ENCODE data around the gene IL2RG.

The IL2RG gene

DNA sequence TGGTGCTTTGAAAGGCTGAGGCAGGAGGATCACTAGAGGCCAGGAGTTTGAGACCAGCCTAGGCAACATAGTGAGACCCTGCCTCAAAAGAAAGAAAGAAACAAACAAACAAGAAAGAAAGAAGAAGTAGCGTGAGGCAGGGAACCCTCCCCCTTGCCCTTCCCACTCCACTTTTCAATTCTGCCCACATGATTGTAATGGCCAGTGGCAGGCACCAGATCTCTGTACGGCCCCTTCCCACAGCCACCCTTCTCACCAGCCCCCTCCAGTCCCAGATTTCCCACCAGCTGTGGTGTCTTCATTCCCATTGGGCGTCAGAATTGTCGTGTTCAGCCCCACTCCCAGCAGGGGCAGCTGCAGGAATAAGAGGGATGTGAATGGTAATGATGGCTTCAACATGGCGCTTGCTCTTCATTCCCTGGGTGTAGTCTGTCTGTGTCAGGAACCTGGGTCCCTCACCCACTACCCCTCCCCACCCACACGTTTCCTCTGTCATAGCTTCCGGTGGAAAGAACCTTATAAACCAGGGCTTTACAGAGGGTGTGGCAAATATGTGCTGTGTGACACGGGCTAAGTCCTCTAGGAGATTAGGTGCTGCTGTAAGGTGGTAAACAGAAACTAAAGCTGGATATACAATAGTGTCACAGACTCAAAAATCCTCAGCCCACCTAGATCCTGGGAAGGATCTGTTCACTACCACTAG, at the start of gene IL2RG:
Gene IL2RG, minus strand, starts transcription at position 437 of the 703 bp plus-strand sequence. Its CDS starts 38 bp downstream, at position 399.
- DNase-seq, result no peak

DNA sequence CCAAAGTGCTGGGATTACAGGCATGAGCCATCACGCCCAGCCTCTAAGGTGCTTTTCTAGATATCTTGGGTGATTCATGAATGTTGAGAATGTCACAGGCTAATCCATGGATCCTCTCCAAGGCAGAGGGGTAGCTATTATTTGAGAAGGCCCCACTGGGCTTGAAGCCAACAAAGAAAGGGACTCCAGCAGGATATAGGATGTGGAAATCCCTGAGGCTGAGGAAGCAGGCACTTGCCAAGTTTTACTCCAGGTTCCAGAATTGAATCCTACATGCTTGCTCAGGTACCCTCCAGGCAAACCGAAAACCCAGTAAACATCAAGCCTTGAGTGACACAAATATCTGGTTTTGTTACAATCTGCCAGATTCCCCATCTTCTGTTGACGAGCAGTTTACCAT, 49.1 kb upstream of the IL2RG start:
- DNase-seq, result no peak

DNA sequence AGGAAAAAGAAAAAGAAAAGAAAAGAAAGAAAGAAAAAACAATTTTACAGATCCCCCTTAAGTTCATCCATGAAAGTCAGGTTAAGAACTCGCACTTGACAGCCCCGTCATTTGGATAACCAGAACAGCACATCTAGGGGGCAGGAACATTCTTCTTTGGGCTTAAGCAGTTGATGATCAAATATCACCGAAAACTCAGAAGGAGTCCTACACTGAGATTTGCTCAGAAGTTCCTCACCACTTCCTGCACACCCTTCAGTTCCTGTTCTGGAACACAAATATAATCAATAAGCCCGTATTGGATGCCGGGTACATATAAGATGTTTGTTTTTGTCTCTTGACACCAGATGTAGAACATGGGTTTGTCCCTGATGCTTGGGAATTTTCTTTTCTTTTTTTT, 48.0 kb upstream of the IL2RG start:
- no peak for DNase-seq

DNA sequence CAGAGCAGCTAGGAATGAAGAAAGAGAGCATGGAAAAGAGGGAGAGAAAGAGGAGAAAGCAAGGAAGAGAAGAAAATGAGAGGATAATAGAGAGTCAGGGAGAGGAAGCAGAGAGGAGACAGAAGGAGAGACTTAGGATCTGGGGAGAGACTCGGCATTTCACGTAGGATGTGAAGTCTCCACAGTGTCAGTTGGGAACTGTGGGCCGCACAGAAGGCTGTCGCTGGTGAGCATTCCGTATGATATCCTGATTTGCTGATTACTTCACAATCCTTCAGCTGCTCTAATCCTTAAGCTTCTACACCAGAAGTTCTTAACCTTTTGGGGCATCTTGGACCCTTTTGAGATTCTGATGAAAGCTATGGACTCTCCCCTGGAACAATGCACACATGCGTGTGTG, 47.2 kb upstream of the IL2RG start:
- DNase-seq, result no peak

DNA sequence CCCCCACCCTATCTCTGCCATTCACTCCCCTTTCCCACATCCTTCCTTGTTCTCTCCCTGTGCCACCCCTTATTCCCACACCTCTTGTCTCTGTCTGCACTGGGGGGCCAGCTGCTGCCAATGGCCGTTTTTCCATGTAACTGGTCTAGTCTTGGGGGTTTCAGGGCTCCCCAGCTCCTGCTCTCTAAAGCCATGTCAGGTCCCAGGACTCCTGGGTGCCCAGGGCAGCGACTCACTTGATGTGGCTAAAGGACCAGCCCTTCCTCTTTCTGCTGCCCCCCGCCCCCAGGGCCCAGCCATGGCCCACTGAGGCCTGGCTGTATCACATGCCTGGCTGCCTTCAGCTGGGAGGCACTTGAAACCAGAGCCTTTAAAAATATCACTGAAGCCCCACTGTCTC, 43.3 kb upstream of the IL2RG start:
- no peak for DNase-seq

DNA sequence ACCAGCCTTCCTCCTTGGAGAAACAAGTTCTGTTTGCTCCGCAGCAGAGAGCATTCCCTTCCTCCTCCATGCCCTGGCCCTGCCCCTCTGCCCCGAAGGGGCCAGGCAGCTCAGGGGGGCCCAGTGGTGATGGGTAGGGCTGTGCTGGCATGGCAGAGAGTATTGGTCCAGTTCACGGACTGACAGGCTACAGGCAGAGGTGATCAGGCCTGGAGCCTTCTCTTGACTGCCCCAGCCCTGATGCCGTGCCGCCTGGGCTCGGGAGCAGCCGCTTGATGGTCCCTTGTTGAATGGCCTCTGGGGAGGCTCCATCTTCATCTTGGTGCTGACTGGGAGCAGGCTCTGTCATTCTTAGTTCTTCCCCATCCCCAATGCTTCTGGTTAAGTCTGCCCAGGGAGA, 42.8 kb upstream of the IL2RG start:
- DNase-seq, result no peak

DNA sequence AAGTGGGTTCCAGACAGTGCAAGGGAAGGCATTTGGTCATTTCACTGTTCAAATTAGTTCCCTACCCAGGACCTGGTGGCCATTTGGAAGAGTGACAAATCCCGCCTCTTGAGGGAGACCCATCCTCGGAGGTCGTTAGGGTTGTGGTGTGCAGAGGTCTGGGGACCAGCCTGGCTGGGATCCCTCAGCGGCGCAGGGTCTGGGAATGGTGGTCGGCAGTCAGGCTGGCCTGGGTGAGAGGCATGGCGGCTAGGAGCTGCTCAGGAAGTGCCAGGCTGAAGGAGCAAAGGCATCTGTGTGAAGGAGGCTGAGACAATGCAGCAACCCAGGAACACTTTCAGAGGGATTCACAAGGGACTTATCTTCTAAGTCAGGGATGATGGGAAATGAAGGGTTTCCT, 40.0 kb upstream of the IL2RG start:
- DNase-seq, result no peak

DNA sequence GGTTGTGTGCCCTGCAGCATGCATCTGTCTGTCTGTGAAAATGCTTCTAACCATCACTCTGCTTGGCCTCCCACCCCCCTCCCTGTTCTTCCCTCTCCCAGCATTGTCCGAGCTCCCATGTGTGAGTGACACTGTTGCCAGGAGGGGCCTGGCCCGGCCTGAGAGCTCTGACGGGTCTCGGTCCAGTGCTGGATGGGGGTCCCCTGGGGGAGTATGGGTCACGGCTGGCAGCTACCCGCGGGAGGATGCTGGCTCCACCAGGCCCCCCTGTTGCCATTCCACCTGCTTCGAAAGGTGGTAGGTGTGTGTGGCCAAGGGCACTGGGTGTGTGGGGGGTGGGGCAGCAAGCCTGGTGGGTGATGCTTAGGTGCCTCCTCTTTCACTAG, 36.9 kb upstream of the IL2RG start:
- DNase-seq, result no peak

DNA sequence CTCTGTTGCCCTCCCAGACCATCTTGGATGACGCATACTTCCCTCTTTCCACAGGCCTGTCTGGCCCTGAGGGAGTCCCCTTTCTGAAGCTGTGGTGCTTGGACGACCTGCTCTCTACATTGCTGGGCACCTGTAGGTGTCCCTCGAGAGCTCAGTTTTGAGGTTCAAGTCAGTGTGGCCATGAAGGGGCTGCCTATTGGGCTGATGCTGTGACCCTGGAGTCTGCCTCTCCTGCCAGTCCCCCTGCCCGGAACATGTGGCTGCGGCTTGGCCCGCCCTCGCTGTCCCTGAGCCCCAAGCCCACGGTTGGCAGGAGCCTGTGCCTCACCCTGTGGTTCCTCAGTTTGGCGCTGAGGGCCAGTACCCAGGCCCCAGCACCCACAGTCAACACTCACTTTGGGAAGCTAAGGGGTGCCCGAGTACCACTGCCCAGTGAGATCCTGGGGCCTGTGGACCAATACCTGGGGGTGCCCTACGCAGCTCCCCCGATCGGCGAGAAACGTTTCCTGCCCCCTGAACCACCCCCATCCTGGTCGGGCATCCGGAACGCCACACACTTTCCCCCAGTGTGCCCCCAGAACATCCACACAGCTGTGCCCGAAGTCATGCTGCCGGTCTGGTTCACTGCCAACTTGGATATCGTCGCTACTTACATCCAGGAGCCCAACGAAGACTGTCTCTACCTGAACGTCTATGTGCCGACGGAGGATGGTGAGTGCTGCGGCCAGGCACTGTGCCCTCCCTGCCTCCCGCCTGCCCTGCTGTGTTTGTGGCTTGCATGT, 36.3 kb upstream of the IL2RG start:
- no peak for DNase-seq

DNA sequence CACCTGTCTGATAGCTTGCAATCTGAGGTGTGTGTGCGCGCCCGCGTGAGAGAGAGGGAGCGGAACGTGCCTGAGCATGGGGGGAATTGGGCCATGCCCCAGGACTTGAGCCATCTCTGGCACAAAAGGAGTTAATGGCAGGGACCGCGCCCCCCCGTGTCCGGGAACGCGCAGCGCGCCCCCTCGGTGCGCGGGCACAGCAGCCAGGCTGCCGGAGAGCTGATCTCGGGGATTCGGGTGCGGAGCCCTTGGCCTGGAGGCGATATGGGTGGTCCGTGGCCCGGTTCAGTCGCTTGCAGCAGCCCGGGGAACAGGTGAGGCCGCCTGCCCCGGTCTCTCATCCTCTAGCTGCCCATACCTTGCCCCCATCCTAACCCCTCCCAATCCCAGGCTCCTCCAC, 33.3 kb upstream of the IL2RG start, which contains the start of gene NLGN3:
Gene NLGN3, plus strand, starts transcription at position 191 of the 400 bp plus-strand sequence. CDS start 2,909 bp downstream, outside the sequence.
- DNase-seq, result peak in 1 of 3 experiments; percentile 10

DNA sequence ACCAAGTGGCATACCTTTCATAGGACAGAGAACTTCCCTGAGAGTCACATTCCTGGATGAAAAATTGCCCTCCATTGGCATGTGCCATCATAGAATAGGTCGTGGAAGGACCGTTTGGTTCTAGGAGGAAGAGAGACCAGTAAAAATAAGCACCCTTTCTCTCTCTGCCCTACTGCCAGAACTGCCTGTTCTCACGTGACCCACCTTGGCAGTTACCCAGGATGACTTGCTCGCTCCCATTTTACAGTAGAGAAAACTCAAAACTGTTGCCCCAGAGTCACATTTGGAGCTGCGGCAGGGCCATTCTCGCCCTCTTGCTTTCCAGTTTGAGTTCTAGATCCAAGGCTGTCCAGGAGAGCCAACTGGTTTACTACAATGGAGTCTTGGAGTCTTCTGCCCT, 32.1 kb upstream of the IL2RG start:
- DNase-seq, result no peak

DNA sequence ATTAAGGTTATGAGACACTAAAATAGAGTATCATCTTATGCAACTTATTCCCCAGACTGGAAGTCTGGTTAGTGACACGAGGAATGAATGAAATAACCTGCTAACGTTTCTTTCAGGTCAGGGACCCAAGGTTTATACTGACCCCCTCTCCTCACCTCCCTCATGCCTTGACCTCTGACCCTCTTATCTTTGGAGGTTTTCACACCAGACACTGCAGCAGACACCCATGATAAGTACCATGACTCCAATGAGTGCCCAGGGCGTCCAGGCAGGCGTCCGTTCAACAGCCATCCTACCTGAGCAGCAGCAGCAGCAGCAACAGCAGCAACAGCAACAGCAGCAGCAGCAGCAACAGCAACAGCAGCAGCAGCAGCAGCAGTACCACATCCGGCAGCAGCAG, 29.1 kb upstream of the IL2RG start:
- no peak for DNase-seq

DNA sequence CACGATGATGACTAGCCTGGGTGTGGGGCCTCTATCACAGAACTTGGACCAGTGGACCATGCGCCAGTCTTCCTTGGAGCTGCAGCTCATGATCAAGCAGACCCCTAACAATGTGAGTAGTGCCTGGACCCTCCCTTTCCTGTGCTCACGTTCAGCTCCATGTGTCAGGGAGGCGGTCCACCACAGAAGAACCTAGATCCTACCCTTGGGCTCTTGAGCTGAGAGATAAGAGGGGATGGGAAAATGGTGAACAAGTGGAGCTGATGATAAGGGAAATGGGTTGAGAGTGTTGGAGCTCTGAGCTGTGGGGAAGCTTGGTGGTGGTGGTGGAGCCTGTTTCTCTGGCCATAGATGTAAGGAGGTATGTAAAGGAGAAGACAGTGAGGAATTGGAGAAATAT, 20.1 kb upstream of the IL2RG start:
- DNase-seq, result no peak

DNA sequence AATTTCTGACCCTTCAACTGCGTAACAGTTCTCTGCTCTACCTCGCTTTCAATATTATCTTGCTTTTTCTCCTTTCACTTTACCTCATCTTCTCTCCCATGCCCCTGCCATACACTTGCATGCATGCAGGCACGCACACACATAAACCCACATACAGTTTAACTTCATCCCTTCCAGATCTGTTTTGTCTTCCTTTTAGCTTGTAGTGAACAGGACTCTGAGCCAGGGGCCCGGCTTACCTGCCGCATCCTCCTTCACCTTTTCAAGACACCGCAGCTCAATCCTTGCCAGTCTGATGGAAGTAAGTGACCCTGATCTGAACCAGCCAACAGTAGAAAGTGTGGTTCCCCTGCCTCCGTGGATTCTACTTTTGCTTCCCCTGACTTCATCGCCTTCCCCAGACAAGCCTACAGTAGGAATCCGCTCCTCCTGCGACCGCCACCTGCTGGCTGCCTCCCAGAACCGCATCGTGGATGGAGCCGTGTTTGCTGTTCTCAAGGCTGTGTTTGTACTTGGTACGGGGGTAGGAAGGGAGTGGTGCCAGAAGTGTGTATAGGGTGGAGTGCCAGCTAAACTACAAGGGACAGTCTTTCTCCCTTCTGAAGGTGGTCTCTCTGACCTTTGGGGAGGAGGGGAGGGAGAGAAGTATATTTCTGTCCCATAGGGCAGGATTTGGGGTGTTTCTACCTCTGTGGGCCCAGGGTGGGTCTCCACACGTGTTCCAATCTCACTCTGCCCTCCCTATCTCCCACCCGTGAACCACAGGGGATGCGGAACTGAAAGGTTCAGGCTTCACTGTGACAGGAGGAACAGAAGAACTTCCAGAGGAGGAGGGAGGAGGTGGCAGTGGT, 17.8 kb upstream of the IL2RG start:
- DNase-seq, result peak; percentile 4 to 61 (median 25)

DNA sequence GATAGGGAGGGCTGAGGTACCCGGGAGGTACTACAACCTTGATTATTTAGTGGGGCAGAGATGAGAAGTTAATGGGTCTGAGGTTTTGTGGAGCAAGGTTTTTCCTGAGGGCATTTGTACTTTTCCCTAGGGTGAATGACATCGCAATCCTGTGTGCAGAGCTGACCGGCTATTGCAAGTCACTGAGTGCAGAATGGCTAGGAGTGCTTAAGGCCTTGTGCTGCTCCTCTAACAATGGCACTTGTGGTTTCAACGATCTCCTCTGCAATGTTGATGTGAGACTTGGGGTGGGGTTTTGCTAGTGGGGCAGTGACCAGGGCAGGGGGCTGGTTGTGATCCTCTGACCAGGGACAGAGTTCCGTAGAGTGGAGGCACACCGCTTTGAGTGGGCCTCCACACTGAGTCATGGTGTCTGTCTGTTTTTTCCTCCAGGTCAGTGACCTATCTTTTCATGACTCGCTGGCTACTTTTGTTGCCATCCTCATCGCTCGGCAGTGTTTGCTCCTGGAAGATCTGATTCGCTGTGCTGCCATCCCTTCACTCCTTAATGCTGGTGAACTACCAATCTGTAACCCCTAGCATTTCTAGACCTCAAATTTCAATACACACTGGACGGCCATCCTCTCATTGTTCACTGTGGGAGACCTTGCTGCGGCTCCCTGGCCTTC, 16.9 kb upstream of the IL2RG start:
- no peak for DNase-seq

DNA sequence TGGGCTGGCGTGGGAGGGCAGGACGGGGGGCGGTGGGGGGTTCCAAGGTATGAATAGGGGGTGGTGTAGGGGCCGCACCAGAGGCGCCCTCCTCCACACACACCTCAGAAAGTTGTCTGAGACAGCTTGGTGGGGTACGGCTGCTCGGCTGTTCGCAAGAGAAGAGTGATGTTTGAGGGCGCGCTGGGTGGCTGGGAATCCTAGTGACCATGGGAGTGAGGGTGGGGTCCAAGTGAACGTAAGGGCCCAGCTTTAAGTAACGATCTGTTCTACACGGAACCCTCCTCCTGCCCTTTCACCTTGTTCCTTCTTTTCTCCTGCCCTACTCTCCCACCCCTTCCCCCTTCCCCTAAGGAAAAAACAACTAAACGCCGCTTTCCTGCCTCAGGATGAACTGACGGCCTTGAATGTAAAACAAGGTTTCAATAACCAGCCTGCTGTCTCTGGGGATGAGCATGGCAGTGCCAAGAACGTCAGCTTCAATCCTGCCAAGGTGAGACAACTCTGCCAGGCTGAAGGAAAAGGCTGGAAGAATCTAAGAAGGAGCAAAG, 7.7 kb upstream of the IL2RG start:
- no peak for DNase-seq

DNA sequence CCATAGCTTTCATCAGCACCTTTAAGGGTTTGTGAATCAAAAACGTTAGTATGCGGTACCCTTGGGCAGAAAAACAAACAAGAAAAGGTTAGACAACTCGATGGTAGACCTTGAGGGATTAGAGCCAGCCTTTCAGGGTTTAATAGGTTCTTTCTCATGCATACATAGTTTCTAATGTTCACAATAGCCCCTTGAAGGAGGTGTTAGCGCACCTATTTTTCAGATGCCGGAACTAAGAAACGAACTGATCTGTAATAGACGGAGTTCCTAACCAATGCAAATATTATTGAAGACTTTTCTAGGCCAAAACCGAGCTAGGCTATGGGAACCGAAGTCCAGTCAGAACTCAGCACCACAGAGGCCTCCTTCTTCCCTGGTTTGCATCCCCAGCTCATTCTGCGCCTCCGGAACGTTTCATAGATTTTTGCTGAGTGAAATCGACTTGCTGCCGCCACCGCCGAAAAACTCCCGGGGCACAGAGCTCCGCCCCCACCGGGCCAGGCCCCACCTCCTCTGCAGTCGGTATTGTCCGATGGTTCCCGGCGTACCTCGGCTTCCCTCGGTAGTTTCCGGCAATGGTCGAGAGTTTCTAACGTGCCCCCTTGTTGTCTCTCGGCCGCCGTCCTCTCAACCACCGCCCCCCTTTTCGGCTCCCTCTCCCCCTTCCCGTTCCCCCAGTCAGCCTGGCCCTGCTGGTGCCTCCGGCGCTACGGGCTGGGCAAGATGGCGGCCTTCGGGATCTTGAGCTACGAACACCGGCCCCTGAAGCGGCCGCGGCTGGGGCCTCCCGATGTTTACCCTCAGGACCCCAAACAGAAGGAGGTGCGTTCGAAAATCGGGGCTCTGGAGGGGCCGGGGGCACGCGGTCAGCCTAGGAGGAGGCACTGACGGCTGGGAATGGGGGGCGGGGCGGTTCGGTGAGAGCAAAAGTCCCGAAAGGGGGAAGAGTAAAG, 6.9 kb upstream of the IL2RG start, which contains the start of gene MED12:
Gene MED12, plus strand, starts transcription at position 565 of the 953 bp plus-strand sequence. Its CDS starts 159 bp downstream, at position 724.
- DNase-seq, result peak; percentile 56 to 89 (median 76)

DNA sequence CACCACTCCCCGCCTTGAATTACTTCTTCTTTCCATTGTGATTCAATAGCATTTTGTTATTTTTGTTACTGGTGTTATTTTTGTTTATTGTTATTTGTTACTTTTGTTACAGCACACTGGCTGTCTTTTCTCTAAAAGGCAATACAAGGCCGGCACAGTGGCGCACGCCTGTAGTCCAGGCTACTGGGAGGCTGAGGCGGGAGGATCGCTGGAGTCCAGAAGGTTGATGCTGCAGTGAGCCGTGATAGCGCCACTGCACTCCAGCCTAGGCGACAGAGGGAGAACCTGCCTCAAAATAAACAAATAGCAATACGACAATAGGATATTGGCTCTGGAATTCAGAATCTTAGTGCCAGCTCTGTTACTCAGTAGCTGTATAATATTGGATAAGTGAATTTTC, 6.0 kb upstream of the IL2RG start:
- peak in 1 of 3 experiments; percentile 29 for DNase-seq

DNA sequence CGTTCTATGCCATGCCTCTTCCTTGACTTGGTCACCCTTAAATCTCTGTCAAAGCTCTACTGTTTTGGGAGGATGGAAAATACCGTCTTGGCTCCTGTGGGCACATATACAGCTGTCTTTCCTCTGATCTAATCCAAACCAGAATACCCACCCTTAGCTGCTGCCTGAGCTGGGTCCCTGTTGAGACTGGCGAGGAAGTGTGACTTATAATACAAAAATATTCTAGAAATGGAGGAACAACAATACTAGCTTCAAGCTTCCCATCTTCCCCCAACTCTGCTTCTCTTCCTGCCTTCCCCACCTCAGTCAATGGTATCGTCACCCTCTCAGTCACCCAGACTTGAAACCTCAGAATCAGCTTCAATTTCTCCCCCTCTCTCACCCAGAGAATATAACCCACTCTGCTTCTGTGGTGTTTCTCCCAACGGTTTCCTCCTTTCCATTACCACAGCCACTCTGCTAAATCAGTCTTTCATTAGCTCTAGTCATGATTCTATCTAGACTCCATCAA, 599 bp upstream of the IL2RG start:
- no peak for DNase-seq

DNA sequence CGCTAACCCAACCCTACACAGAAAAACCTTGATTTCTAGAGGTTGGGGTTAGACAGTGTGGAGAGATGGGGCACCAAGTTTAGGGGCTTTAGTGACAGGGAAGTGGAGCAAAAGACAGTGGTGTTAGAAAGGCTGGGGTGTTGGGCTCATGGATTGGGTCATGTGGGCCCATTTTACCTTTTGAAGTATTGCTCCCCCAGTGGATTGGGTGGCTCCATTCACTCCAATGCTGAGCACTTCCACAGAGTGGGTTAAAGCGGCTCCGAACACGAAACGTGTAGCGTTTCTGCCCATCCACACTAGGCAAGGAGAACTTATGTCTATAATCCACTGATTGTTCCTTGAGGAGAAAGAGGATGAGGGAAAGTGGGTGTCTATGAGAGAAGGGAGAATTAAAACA, 2.3 kb downstream of the IL2RG start:
- DNase-seq, result no peak
